ENCODE data around the gene SRGAP3.

DNA sequence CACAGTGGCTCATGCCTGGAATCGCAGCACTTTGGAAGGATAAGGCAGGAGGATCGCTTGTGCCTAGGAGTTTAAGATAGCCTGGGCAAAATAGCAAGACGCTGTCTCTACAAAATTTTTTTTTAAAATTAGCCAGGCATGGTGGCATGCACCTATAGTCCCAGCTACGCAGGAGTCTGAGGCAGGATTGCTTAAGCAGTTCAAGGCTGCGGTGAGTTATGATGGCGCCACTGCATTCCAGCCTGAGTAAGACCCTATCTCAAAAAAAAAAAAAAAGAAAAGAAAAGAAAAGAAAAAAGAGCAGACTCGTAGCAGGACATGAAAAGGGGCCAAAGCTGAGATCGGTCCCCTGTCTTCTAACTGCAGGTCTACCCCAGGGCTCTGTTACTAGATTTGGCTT, 18.9 kb downstream of the SRGAP3 start:
- no peak for TF ChIP-seq CTCF (IDR thresholded peaks at IDR 0.05; ENCODE audit: insufficient read depth, low read depth, low read length)
- no peak for TF ChIP-seq EZH2 (IDR thresholded peaks at IDR 0.05; ENCODE audit: insufficient read depth, low read length)
